HG02970 (cell line): ENCODE data around the gene IRF9.

Experiments used
- ATAC-seq: cut with Tn5 transposase; IDR thresholded peaks from one replicate; pipeline ENCODE4 v1.9.1; 2021; ENCODE audit warnings: mild to moderate bottlenecking, moderate library complexity, moderate number of reproducible peaks; ENCODE audit not compliant: unreplicated experiment, low FRiP score

The IRF9 gene

GRCh38 chr14:24211311-24211710 is 50.2 kb downstream of the IRF9 start:
- no peak for ATAC-seq

DNA sequence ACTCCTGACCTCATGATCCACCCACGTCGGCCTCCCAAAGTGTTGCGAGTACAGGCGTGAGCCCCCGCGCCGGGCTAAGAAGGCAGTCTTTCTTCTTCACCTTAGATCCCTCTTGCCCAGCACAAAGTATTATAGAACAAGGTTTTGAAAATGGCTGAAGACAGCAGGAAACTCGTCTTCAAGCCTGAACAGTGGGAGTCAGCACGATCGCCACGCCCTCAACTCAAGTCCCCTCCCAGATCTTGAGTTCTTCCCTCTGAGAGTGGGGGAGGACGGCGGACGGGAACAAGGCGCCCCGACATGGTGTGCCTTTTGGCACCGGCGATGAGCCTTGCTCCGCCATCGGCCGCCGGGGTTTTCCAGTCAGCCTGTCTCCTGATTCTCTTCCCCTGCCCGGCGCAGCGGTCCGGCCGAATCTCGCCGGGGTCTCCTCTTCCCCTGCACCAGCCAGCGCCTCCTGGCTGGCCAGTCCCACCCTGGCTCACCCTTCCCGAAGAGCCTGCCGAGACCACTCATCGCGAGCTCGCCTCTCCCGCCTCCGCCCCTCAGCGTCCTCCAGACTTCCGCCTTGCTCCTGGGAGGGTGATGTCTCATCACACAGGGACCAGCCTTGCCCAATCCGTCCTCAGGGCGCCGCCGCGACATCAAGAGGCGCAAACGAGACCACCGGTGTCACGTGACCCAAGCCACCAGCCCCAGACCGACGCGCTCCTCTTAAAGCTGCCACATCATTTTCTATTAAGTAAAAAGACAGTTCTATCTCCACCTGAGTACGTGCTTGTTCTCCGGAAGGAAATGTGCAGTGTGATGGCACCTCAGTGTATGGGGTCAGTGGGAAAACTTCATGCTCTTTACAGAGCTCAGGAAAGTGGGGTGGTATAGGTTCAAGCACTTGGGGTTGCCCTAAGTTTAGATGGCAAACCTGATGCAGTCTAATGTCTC is 52.1 kb downstream of the IRF9 start, which contains the start of gene CHMP4A:
CHMP4A (minus strand) TSS at position 565 of the 942 bp plus-strand sequence; CDS start at position 516, 49 bp downstream.
- peak; percentile 75 for ATAC-seq

- ATAC-seq = no peak
These were observed 53.0 kb downstream of the IRF9 start for GRCh38 chr14:24213866-24214662.

GRCh38 chr14:24215495-24216344 is 54.7 kb downstream of the IRF9 start, which contains the start of gene MDP1:
Gene MDP1, minus strand, starts transcription at chr14:24216066. Its CDS starts 111 bp downstream, at chr14:24215955.
- ATAC-seq = peak; percentile 52
